PFSK-1 (cell line): Measurements from ENCODE around the gene NMRAL1.

Experiments used
- POLR2AphosphoS5 ChIP-seq: IDR thresholded peaks from 2 replicates; pipeline ENCODE4 v1.6.1; 2012; ENCODE audit warnings: low read depth, mild to moderate bottlenecking, control low read depth, low read length, moderate library complexity
- SIN3A ChIP-seq: IDR thresholded peaks from 2 replicates; pipeline ENCODE4 v1.6.1; 2012; ENCODE audit warnings: mild to moderate bottlenecking, low read length, moderate library complexity, borderline replicate concordance; ENCODE audit not compliant: insufficient read depth
- TAF1 ChIP-seq: IDR thresholded peaks from 2 replicates; pipeline ENCODE4 v1.6.1; 2012; ENCODE audit warnings: low read length, control low read depth, borderline replicate concordance; ENCODE audit not compliant: insufficient read depth
- TF ChIP-seq, protein P1 (sequence below), 2 experiments: IDR thresholded peaks; 2 replicates each; pipeline versions ENCODE4 v1.6.1 to v1.8.0; 2011 to 2012; ENCODE audit warnings: low read depth in 2 of 2, low read length in 2 of 2, control low read depth in 1 of 2, inconsistent platforms in 1 of 2, mild to moderate bottlenecking in 1 of 2, moderate library complexity in 1 of 2; ENCODE audit not compliant: insufficient read depth in 1 of 2

DNA sequence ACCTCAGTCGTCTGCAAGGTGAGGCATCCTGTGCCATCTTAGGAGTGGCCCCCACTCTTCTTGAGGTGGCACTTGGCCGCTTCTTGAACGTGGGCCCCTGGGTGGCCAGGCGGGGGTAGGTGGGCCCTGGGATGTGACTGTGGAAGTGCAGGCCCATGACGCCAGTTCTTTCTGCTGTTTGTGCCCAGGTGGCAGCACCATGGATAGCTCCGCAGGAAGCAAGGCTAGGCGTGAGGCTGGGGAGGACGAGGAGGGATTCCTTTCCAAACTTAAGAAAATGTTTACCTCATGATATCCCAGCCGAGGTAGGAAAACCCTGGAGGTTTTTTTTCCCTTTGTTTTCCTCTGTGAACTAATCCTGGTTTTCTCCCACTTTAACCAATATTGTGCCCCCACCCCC, 19.8 kb downstream of the NMRAL1 start:
- TF ChIP-seq SIN3A (no peak), TAF1 (no peak), POLR2AphosphoS5 (no peak)
- TF ChIP-seq, protein P1, sequence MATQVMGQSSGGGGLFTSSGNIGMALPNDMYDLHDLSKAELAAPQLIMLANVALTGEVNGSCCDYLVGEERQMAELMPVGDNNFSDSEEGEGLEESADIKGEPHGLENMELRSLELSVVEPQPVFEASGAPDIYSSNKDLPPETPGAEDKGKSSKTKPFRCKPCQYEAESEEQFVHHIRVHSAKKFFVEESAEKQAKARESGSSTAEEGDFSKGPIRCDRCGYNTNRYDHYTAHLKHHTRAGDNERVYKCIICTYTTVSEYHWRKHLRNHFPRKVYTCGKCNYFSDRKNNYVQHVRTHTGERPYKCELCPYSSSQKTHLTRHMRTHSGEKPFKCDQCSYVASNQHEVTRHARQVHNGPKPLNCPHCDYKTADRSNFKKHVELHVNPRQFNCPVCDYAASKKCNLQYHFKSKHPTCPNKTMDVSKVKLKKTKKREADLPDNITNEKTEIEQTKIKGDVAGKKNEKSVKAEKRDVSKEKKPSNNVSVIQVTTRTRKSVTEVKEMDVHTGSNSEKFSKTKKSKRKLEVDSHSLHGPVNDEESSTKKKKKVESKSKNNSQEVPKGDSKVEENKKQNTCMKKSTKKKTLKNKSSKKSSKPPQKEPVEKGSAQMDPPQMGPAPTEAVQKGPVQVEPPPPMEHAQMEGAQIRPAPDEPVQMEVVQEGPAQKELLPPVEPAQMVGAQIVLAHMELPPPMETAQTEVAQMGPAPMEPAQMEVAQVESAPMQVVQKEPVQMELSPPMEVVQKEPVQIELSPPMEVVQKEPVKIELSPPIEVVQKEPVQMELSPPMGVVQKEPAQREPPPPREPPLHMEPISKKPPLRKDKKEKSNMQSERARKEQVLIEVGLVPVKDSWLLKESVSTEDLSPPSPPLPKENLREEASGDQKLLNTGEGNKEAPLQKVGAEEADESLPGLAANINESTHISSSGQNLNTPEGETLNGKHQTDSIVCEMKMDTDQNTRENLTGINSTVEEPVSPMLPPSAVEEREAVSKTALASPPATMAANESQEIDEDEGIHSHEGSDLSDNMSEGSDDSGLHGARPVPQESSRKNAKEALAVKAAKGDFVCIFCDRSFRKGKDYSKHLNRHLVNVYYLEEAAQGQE (IDR thresholded peaks at IDR 0.05; ENCODE audit: insufficient read depth in 1 of 2, low read depth in 2 of 2, low read length in 2 of 2), result peak; percentile 79 to 90
